Mucosa of rectum (tissue), 2 donors: Measurements from ENCODE around the gene IRS2.

Source experiments
- H3K27ac ChIP-seq, 2 donors: one replicate each; pipeline ENCODE4 v1.7.0; 2013; ENCODE audit warnings: inconsistent platforms in 2 of 2, low read depth in 2 of 2, low read length in 2 of 2
- H3K27me3 ChIP-seq, 2 donors: one replicate each; pipeline ENCODE4 v1.7.0; 2013; ENCODE audit warnings: low read length in 2 of 2; ENCODE audit not compliant: control insufficient read depth in 2 of 2, insufficient read depth in 2 of 2
- H3K36me3 ChIP-seq, 2 donors: one replicate each; pipeline ENCODE4 v1.7.0; 2013; ENCODE audit warnings: low read length in 2 of 2; ENCODE audit not compliant: control insufficient read depth in 2 of 2, insufficient read depth in 2 of 2
- H3K4me1 ChIP-seq, 2 donors: one replicate each; pipeline ENCODE4 v1.7.0; 2013; ENCODE audit warnings: low read length in 2 of 2, mild to moderate bottlenecking in 1 of 2; ENCODE audit not compliant: control insufficient read depth in 2 of 2, insufficient read depth in 2 of 2
- H3K4me3 ChIP-seq, 2 donors: one replicate each; pipeline ENCODE4 v1.7.0; 2013; ENCODE audit warnings: low read length in 2 of 2
- H3K9ac ChIP-seq, 2 donors: one replicate each; pipeline ENCODE4 v1.7.0; 2013; ENCODE audit warnings: low read length in 2 of 2, low read depth in 1 of 2, mild to moderate bottlenecking in 1 of 2
- H3K9me3 ChIP-seq, 2 donors: one replicate each; pipeline ENCODE4 v1.7.0; 2013; ENCODE audit warnings: low read length in 2 of 2; ENCODE audit not compliant: control insufficient read depth in 2 of 2
- donor health status: healthy.
- donor health status: Normal muscosa, but diverticular disease.

IRS2 gene

GRCh38 chr13:109769921-109770320, 16.5 kb downstream of the IRS2 start:
- Histone ChIP-seq H3K27me3 (no peaks in the 10 kb centered on the region), H3K9ac (no peak overlapping the region), H3K4me3 (no peak overlapping the region), H3K9me3 (no peaks in the 10 kb centered on the region), H3K4me1 (no peaks in the 10 kb centered on the region), H3K36me3 (peaks cover 6 to 9% of the 10 kb centered on the region in 2 donors), H3K27ac (no peak overlapping the region)

- Histone ChIP-seq H3K27me3 (no peaks in the 10 kb centered on the region), H3K9me3 (no peaks in the 10 kb centered on the region), H3K4me1 (no peaks in the 10 kb centered on the region), H3K27ac (no peak overlapping the region), H3K9ac (no peak overlapping the region), H3K4me3 (no peak overlapping the region), H3K36me3 (peaks cover 6 to 9% of the 10 kb centered on the region in 2 donors)
Observed at GRCh38 chr13:109769275-109769674, 17.1 kb downstream of the IRS2 start.

DNA sequence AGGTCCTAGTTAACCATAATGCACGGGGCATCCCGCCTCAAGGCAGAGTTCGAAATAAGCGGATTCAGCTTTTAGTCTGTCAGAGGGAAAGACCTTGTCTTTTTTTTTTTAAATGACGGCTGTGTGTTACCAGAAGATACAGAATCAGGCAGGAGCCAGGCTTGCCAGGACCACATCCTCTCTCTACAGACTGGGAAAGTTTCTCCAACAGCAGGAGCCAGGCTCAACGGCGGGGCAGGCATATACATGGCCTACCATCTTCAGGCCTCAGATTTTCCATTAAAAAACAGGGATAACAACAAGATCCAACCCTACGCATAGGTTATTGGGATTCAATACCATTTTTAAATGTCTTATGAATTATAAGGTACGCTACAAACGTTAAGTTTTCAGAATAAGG, 17.8 kb downstream of the IRS2 start:
- Histone ChIP-seq H3K36me3 (peaks cover 6 to 9% of the 10 kb centered on the region in 2 donors), H3K4me1 (no peaks in the 10 kb centered on the region), H3K27ac (no peak overlapping the region), H3K9ac (no peak overlapping the region), H3K27me3 (no peaks in the 10 kb centered on the region), H3K9me3 (no peaks in the 10 kb centered on the region), H3K4me3 (no peak overlapping the region)

- H3K9ac ChIP-seq = no peak overlapping the region
- H3K27me3 ChIP-seq = no peaks in the 10 kb centered on the region
- no peak overlapping the region for H3K4me3 ChIP-seq
- H3K36me3 ChIP-seq = peaks cover 6 to 9% of the 10 kb centered on the region in 2 donors
- no peaks in the 10 kb centered on the region for H3K9me3 ChIP-seq
- H3K4me1 ChIP-seq = no peaks in the 10 kb centered on the region
- H3K27ac ChIP-seq = no peak overlapping the region
Observed at GRCh38 chr13:109768176-109768575, 18.2 kb downstream of the IRS2 start.

DNA sequence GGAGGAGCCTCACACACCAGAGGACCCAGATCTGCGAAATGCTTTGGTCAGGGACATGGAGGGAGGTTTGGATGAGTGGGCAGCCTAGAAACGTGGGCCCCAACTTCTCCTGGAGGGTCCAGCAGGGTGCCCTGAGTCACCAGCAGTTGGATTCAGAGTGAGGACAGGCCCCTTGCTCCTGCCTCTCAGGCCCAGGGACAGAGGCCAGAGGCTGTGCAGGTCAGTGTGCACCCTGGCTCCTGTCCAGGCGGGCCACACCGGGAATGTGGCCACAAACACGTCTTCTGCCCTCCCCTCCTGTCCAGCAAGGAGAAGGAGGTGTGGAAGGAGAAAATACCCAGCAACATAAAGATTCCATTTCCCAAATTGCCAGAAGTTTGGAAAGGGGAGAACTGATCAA, 19.4 kb downstream of the IRS2 start:
- Histone ChIP-seq H3K36me3 (peaks cover 6% of the 10 kb centered on the region in 2 donors), H3K4me3 (no peak overlapping the region), H3K27me3 (no peaks in the 10 kb centered on the region), H3K4me1 (no peaks in the 10 kb centered on the region), H3K9ac (no peak overlapping the region), H3K27ac (no peak overlapping the region), H3K9me3 (no peaks in the 10 kb centered on the region)

DNA sequence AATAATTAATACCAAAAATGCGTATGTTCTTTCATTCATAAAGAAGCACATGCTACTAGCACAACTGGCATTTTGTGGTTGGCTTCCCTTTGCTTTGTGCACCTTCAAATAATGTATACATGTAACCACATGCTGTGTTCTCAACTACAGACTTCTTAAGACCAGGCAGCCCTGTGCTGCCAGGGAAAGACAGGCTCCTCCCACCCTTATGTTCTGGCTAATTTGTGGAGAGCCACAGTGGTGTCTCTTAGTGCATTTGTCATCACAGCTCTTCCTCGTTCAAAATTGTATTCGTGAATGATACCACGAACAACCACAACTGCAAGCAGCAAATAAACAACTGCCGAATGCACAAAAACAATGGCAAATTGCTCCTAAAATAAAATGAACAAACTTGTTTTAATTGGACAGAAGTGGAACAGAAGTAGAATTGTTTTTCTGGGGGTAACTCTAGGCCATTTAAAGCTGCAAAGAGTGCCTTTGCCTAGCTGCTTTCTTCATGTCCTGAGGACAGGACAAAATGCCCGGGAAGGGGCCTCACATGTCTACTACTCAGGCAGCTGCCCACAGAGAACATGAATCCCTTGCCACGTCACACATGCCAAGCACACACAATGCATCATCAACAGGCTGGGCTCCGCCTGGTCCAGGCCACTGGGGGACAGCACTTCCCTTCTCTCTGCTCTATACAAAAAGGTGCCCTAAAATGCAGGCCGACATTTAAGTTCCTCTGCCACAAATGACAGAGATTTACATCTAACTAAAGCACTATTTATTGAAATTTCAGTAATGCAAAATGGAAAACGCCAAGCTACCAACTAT, 21.7 kb downstream of the IRS2 start:
- Histone ChIP-seq H3K4me1 (no peaks in the 10 kb centered on the region), H3K27ac (no peak overlapping the region), H3K4me3 (no peak overlapping the region), H3K9ac (no peak overlapping the region), H3K9me3 (no peaks in the 10 kb centered on the region), H3K36me3 (no peaks in the 10 kb centered on the region), H3K27me3 (no peaks in the 10 kb centered on the region)

GRCh38 chr13:109764045-109764444, 22.3 kb downstream of the IRS2 start:
- Histone ChIP-seq H3K36me3 (no peaks in the 10 kb centered on the region), H3K27ac (no peak overlapping the region), H3K9ac (no peak overlapping the region), H3K27me3 (no peaks in the 10 kb centered on the region), H3K4me1 (no peaks in the 10 kb centered on the region), H3K4me3 (no peak overlapping the region), H3K9me3 (no peaks in the 10 kb centered on the region)

DNA sequence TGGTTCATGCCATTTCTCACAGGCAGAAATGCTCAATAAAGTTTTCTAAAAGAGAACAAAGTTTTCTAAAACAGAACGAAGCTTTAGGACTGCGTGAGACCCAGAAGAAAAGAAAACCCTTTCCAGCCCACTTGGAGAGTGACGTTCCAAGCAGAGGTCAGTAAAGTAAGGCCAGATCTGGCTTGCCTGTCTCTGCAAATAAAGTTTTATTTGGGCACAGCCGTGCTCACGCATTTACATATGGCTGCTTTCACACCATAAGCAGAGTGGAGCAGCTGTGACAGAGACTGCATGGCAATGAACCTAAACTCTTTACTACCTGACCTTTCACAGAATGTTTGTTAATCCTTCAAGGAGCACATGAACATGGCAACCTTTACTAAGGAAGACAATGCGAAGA, 23.6 kb downstream of the IRS2 start:
- Histone ChIP-seq H3K4me1 (no peaks in the 10 kb centered on the region), H3K27ac (no peak overlapping the region)

DNA sequence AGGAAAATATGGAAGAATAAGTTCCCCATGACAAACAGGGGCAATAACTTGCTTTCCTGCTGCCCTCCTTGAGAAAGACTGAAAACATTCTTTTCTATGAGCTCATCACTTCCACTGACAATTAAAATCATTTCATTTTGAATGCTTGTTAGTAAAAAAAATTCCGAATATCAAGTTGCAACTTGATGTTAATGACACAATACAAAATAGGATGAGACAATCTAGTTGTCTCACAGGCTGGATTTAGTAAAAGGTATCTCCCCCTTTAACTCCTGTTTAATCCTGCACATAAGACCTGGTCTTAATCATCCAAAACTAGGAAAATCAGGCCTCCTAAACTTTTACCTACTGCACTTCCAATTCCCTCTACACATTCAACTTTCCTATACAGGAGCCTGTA, 24.7 kb downstream of the IRS2 start:
- Histone ChIP-seq H3K27me3 (no peaks in the 10 kb centered on the region), H3K27ac (no peak overlapping the region), H3K4me3 (no peak overlapping the region), H3K9me3 (no peaks in the 10 kb centered on the region), H3K9ac (no peak overlapping the region), H3K4me1 (no peaks in the 10 kb centered on the region), H3K36me3 (no peaks in the 10 kb centered on the region)

More for the DNA sequence above, 23.6 kb downstream of the IRS2 start:
- Histone ChIP-seq H3K9me3 (no peaks in the 10 kb centered on the region), H3K36me3 (no peaks in the 10 kb centered on the region), H3K27me3 (no peaks in the 10 kb centered on the region), H3K4me3 (no peak overlapping the region), H3K9ac (no peak overlapping the region)

- Histone ChIP-seq H3K27me3 (no peaks in the 10 kb centered on the region), H3K9ac (no peak overlapping the region), H3K4me3 (no peak overlapping the region), H3K9me3 (no peaks in the 10 kb centered on the region), H3K4me1 (no peaks in the 10 kb centered on the region), H3K36me3 (peaks cover 0 to under 1% of the 10 kb centered on the region in 2 donors), H3K27ac (no peak overlapping the region)
Observed at GRCh38 chr13:109760951-109761350, 25.4 kb downstream of the IRS2 start.
